Measurements from ENCODE around the gene TRAK1. TPM values are rescaled to one million over a fixed set of nuclear protein-coding genes. Genes with fewer than 3 reads are reported as not detected.

TRAK1 gene
- total and polyA plus RNA-seq, 2 of the 4 experiments (the other 2 are of a cell fraction) = 25.6 to 28.1 TPM

- no peak for TF ChIP-seq CTCF (conservative IDR thresholded peaks at IDR 0.05; ENCODE audit: low read depth, low read length)
- TF ChIP-seq FOS (IDR thresholded peaks at IDR 0.05; ENCODE audit: low read depth, low read length) = no peak
Observed at GRCh38 chr3:42068303-42069088, 22.7 kb upstream of the TRAK1 start (continued).

- H4K5ac ChIP-seq (ENCODE audit: low read depth, low read length) = no peak overlapping the region
- intact Hi-C loops (cut with micrococcal nuclease) = loop anchor here (5.0 kb wide), 1 partner anchor 108 kb away; the partner anchor contains the start of gene ULK4
- H3K4ac ChIP-seq (ENCODE audit: low read depth, low read length) = no peak overlapping the region
- in situ Hi-C loops (cut with MboI; ENCODE audit: low sequenced_read_pairs) = no loop called here
- POLR2A ChIA-PET (ENCODE audit: unreplicated experiment) = no interaction called here
- H3K9ac ChIP-seq (ENCODE audit: low read depth, low read length) = no peak overlapping the region
- no peak for TF ChIP-seq FOS (IDR thresholded peaks at IDR 0.05; ENCODE audit: low read depth, low read length)
- TF ChIP-seq CEBPB (IDR thresholded peaks at IDR 0.05; ENCODE audit: low read depth, low read length) = no peak
- TF ChIP-seq USF2 (IDR thresholded peaks at IDR 0.05; ENCODE audit: low read depth, low read length) = no peak
- TF ChIP-seq RCOR1 (IDR thresholded peaks at IDR 0.05; ENCODE audit: insufficient replicate concordance, low read length) = no peak
- H2AK9ac ChIP-seq (replicated peaks; ENCODE audit: low read depth, low read length, poor library complexity) = no peak overlapping the region
- H3K4me2 ChIP-seq (ENCODE audit: low read depth, low read length) = no peak overlapping the region
- H2BK15ac ChIP-seq (ENCODE audit: low read depth, low read length) = no peak overlapping the region
- H3K4me3 ChIP-seq (ENCODE audit: insufficient read depth, low read depth, low read length) = no peak overlapping the region
- BruUV-seq (replicated peaks) = no TSS peak
- no peak overlapping the region for H2BK20ac ChIP-seq (ENCODE audit: low read depth, low read length)
- H4K20me1 ChIP-seq (ENCODE audit: insufficient read depth, low read length) = peaks cover 6% of the 10 kb centered on the region
- no peak overlapping the region for H4K8ac ChIP-seq (ENCODE audit: low read depth in 2 of 2, low read length in 2 of 2)
- peaks cover 52 to 87% of the 10 kb centered on the region in 2 experiments for H3K79me1 ChIP-seq (ENCODE audit: low read depth in 1 of 2, low read length in 2 of 2)
- DNase-seq (no peak), ATAC-seq (ENCODE audit: low read depth) (no peak)
- H3K14ac ChIP-seq (replicated peaks; ENCODE audit: low read depth, low read length) = no peak overlapping the region
- dilution Hi-C loops (cut with HindIII; ENCODE audit: low sequenced_read_pairs, unreplicated experiment) = no loop called here
- no peak overlapping the region for H4K91ac ChIP-seq (ENCODE audit: insufficient read depth, low read depth, low read length)
- CTCF ChIA-PET = no interaction called here
- no peaks in the 10 kb centered on the region for H3K36me3 ChIP-seq (ENCODE audit: control insufficient read depth, insufficient read depth, low read length)
- H3K9me1 ChIP-seq (ENCODE audit: insufficient read depth, low read length) = peaks cover 31% of the 10 kb centered on the region
- H3K18ac ChIP-seq (ENCODE audit: low read depth, low read length) = no peak overlapping the region
- no peaks in the 10 kb centered on the region for H3K27me3 ChIP-seq (ENCODE audit: control insufficient read depth, insufficient read depth, low read length)
- no peak overlapping the region for H2AK5ac ChIP-seq (ENCODE audit: low read depth, low read length)
- H3K4me1 ChIP-seq (ENCODE audit: control insufficient read depth, insufficient read depth, low read length) = peaks cover 25% of the 10 kb centered on the region
- no peak overlapping the region for H2BK120ac ChIP-seq (ENCODE audit: low read depth, low read length)
- no peaks in the 10 kb centered on the region for H3K9me3 ChIP-seq (ENCODE audit: control insufficient read depth, insufficient read depth, low read length)
- no CpG with 5 or more reads among the region's 2 CpGs for WGBS, 2 experiments (ENCODE audit: extremely low coverage in 2 of 2, insufficient read length in 1 of 2)
- no peak overlapping the region for H2AFZ ChIP-seq (replicated peaks; ENCODE audit: low read length, poor library complexity)
- no peak overlapping the region for H2BK5ac ChIP-seq (ENCODE audit: low read depth, low read length, poor library complexity, severe bottlenecking)
- H3K23ac ChIP-seq (ENCODE audit: low read depth, low read length) = no peak overlapping the region
- no peak overlapping the region for H3K27ac ChIP-seq (ENCODE audit: insufficient read depth, low read length)
- no peak overlapping the region for H3K56ac ChIP-seq (ENCODE audit: extremely low read depth, insufficient read depth, low read length)
Observed at GRCh38 chr3:42070089-42070488, 21.1 kb upstream of the TRAK1 start.
